IMR-90 (cell line): ENCODE measurements around the gene ZCCHC14.

Experiments used
- CEBPB ChIP-seq: IDR thresholded peaks from 2 replicates; pipeline ENCODE4 v1.6.1; 2012; ENCODE audit warnings: low read depth, low read length, improper control_type of control experiment
- ELK1 ChIP-seq: fragments of 150-350 bp; IDR thresholded peaks from 2 replicates; pipeline ENCODE4 v1.6.1; 2016; ENCODE audit warnings: low read depth, mild to moderate bottlenecking, low read length, moderate library complexity, borderline replicate concordance
- MAFK ChIP-seq: IDR thresholded peaks from 2 replicates; pipeline ENCODE4 v1.6.1; 2012; ENCODE audit warnings: low read depth, low read length, improper control_type of control experiment
- MAZ ChIP-seq: IDR thresholded peaks from 2 replicates; pipeline ENCODE4 v1.6.1; 2012; ENCODE audit warnings: low read depth, mild to moderate bottlenecking, low read length, improper control_type of control experiment, moderate library complexity, borderline replicate concordance
- POLR2A ChIP-seq: IDR thresholded peaks from 2 replicates; pipeline ENCODE4 v1.6.1; 2012; ENCODE audit warnings: mild to moderate bottlenecking, low read depth, low read length
- RAD21 ChIP-seq: IDR thresholded peaks from 2 replicates; pipeline ENCODE4 v1.6.1; 2012; ENCODE audit warnings: low read length, improper control_type of control experiment
- RFX5 ChIP-seq: IDR thresholded peaks from 2 replicates; pipeline ENCODE4 v1.8.0; 2012; ENCODE audit warnings: low read depth, mild to moderate bottlenecking, low read length, moderate library complexity
- SMC3 ChIP-seq: fragments of 150-350 bp; IDR thresholded peaks from 2 replicates; pipeline ENCODE4 v1.6.1; 2016; ENCODE audit warnings: low read depth, mild to moderate bottlenecking, antibody characterized with exemption, low read length, moderate library complexity
- USF2 ChIP-seq: fragments of 150-350 bp; IDR thresholded peaks from 2 replicates; pipeline ENCODE4 v1.6.1; 2017; ENCODE audit warnings: mild to moderate bottlenecking, antibody characterized with exemption, low read length, low read depth
- TF ChIP-seq, protein P1 (sequence below): conservative IDR thresholded peaks from 2 replicates; pipeline ENCODE4 v1.5.1; 2012; ENCODE audit warnings: mild to moderate bottlenecking, low read depth, low read length, improper control_type of control experiment

GRCh38 chr16:87388818-87389134 lies 104.0 kb downstream of the ZCCHC14 start:
- no peak for TF ChIP-seq MAFK
- TF ChIP-seq, protein P1, sequence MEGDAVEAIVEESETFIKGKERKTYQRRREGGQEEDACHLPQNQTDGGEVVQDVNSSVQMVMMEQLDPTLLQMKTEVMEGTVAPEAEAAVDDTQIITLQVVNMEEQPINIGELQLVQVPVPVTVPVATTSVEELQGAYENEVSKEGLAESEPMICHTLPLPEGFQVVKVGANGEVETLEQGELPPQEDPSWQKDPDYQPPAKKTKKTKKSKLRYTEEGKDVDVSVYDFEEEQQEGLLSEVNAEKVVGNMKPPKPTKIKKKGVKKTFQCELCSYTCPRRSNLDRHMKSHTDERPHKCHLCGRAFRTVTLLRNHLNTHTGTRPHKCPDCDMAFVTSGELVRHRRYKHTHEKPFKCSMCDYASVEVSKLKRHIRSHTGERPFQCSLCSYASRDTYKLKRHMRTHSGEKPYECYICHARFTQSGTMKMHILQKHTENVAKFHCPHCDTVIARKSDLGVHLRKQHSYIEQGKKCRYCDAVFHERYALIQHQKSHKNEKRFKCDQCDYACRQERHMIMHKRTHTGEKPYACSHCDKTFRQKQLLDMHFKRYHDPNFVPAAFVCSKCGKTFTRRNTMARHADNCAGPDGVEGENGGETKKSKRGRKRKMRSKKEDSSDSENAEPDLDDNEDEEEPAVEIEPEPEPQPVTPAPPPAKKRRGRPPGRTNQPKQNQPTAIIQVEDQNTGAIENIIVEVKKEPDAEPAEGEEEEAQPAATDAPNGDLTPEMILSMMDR: no peak
- TF ChIP-seq RFX5: no peak
- no peak for TF ChIP-seq RAD21
- no peak for TF ChIP-seq POLR2A
- TF ChIP-seq ELK1: no peak
- TF ChIP-seq SMC3: no peak
- TF ChIP-seq MAZ: no peak
- no peak for TF ChIP-seq USF2
- no peak for TF ChIP-seq CEBPB
